Stimulated activated naive CD8-positive, alpha-beta T cell treated with anti-CD3 and anti-CD28 coated beads, Interleukin-15, amount 100 ng/mL, for 72 hours (primary cell): Measurements from ENCODE around the gene CFAP126.
"Not testable (repeated sequence)": the region's sequence is repeated elsewhere in the genome, so short reads cannot be mapped to it uniquely, and the experiment has no call there.

Experiments
- ATAC-seq: fragments of 150-1000 bp; cut with Tn5 transposase; 2 replicates; pipeline ENCODE4 v1.10.0; 2021; ENCODE audit warnings: mild to moderate bottlenecking, moderate library complexity
- DNase-seq, 2 donors: peaks; one replicate each; pipeline ENCODE4 v3.0.0; 2021 to 2022
- H3K27ac Mint-ChIP-seq, 2 donors: one replicate each; pipeline ENCODE4 v1.8.0; 2022; ENCODE audit warnings: mild to moderate bottlenecking in 2 of 2, mixed read lengths in 2 of 2, moderate library complexity in 2 of 2
- H3K27me3 Mint-ChIP-seq: one replicate; pipeline ENCODE4 v1.8.0; 2022; ENCODE audit warnings: mixed read lengths
- H3K4me1 Mint-ChIP-seq: one replicate; pipeline ENCODE4 v1.8.0; 2022; ENCODE audit warnings: mild to moderate bottlenecking, mixed read lengths
- H3K4me3 Mint-ChIP-seq, 2 donors: one replicate each; pipeline ENCODE4 v1.8.0; 2022; ENCODE audit warnings: mild to moderate bottlenecking in 2 of 2, mixed read lengths in 2 of 2, moderate library complexity in 1 of 2
- H3K9me3 Mint-ChIP-seq, 2 donors: one replicate each; pipeline ENCODE4 v1.8.0; 2022; ENCODE audit warnings: mixed read lengths in 2 of 2

The CFAP126 gene, protein sequence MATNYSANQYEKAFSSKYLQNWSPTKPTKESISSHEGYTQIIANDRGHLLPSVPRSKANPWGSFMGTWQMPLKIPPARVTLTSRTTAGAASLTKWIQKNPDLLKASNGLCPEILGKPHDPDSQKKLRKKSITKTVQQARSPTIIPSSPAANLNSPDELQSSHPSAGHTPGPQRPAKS

DNA sequence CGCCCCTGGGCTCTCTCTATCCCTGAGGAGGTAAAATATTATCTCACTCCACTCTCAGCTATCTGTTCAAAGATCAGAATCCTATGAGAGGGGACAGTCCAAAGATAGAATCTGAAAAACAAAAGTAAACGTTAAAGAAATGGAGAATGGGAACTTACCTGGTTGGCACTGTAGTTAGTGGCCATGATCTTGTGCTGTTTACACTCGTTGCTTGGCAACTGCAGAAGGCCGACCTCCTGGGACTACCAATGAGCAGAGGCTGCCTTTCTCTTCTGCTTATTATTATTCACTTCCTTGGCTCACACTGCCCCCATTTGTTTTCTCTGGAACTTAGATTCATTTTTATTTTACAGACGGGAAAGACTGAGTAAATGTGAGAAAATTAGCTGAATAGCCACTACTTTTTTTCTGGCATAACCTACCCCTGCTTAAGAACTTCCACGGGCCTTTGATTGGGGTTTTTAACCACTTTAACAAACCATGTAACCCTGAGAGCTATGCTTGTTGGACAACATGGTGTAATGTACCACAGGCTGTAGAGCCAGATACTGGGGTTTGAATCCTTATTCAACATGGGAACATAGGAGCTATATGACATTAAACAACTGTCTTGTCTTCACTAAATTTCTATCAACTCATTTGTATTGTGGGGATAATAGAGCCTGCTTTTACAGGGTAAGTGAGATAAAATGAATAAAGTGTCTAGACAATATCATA lies at the start of gene CFAP126:
TSS of gene CFAP126 (minus strand) at position 193 of the 717 bp plus-strand sequence. CDS start at position 185, 8 bp downstream.
- H3K4me3 Mint-ChIP-seq, result peak within 1 kb of the TSS in 1 of 2 donors; percentile 13
- peak in 1 of 2 donors; percentile 51 for DNase-seq
- ATAC-seq, result peak; percentile 99
- H3K27ac Mint-ChIP-seq, result peak within 1 kb of the TSS; percentile 55 to 79
- H3K27me3 Mint-ChIP-seq, result no peaks in the 10 kb centered on the region
- peaks cover 15% of the 10 kb centered on the region for H3K4me1 Mint-ChIP-seq
- no peaks in the 10 kb centered on the region for H3K9me3 Mint-ChIP-seq

DNA sequence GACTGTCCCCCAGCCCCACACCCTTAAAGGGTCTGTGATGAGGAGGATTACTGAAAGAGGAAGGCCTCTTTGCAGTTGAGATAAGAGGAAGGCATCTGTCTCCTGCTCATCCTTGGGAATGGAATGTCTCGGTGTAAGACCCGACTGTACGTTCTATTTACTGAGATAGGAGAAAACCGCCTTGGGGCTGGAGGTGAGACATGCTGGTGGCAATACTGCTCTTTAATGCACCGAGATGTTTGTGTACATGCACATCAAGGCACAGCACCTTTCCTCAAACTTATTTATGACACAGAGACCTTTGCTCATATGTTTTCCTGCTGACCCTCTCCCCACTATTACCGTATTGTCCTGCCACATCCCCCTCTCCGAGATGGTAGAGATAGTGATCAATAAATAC lies 45.4 kb upstream of the CFAP126 start:
- H3K27me3 Mint-ChIP-seq, H3K9me3 Mint-ChIP-seq, H3K4me3 Mint-ChIP-seq, H3K27ac Mint-ChIP-seq, ATAC-seq, DNase-seq: not testable (repeated sequence)
- peaks cover 23% of the 10 kb centered on the region for H3K4me1 Mint-ChIP-seq

DNA sequence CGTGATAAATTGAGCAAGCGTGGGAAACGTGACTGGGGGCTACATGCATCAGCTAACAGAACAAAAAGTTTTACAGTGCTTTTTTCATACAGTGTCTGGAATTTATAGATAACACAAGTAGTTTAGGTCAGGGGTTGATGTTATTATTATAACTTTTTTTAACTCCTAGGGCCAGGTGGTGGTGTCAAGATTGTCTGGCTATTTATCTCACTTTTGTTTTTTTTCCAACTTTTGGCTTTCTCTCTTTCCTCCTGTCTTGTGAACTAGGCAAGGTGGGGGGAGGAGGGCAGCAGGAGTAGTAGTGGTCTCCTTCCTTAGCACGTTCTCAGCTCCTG lies 42.9 kb upstream of the CFAP126 start:
- not testable (repeated sequence) for H3K27ac Mint-ChIP-seq, H3K4me3 Mint-ChIP-seq, ATAC-seq, H3K9me3 Mint-ChIP-seq, H3K27me3 Mint-ChIP-seq, DNase-seq
- H3K4me1 Mint-ChIP-seq, result peaks cover 23% of the 10 kb centered on the region

DNA sequence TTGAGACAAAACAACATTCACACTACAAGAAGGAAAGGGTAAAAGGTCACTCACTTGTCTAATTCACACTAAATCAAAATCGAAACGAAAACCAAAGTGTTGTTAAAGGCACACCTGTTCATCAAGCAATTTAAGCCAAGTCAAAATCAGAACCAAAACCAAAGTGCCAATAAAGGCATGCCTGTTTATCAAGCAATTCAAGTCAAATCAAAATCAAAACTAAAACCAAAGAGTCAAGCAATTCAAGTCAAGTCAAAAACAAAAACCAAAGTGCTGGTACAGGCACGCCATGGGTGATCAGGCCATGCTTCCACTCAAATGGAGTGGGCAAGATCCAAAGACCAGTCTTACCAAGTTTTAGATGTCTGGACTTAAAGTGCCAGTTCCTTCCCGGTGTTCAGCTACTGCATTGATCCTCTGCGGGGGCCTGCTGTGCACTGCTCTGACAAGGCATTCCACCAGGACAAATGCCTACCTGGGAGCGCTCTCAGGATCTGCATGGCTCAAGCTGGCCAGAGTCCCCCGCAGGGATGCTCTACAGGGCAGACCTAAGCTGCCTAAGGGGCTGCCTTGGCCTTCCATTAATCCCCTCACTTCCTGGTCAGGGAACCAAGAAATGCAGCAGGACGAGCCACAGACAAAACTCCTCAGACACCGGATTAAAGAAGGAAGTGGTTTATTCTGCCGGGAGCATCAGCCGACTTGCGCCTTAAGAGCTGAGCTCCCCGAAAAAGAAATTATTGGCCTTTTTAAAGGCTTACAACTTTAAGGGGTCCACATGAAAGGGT lies 42.4 kb upstream of the CFAP126 start:
- H3K4me3 Mint-ChIP-seq, result peak overlapping the region; percentile 24 to 66
- ATAC-seq, result peak; percentile 53
- DNase-seq, H3K27me3 Mint-ChIP-seq, H3K9me3 Mint-ChIP-seq: not testable (repeated sequence)
- H3K27ac Mint-ChIP-seq, result peak overlapping the region; percentile 28 to 73
- H3K4me1 Mint-ChIP-seq, result peaks cover 23% of the 10 kb centered on the region

DNA sequence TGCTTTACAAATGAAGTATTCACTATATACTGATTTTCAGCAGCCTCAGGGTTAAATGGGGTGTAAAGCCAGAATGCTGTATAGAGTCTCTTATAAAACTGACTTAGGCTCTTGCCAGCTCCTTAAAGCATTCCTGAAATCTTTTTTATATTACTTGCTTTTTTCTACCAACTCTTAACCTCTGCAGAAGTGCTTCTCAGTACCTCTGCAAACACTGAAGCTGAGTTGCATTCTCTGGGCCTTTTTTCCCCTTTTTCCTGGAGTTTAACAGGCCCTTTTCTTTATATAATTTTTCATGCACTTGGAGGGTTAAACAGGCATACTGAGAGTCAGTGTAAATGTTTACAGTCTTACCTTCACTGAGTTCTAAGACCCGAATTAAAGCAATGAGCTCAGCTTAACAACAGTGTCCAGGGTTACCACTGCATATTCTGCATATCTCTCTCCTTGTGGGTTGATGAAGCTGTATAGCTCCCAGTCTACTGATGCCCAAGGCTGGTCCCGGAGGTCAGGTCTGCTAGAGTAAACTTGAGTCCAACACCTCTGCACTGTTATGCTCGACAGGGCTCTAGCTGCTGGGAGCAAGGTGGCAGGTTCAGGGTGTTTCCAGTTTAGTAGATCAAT lies 40.9 kb upstream of the CFAP126 start:
- Mint-ChIP-seq H3K27ac (no peak overlapping the region), H3K9me3 (no peaks in the 10 kb centered on the region), H3K4me3 (no peak overlapping the region), H3K4me1 (peaks cover 31% of the 10 kb centered on the region), H3K27me3 (peaks cover 8% of the 10 kb centered on the region)
- DNase-seq, result no peak
- ATAC-seq, result no peak

GRCh38 chr1:161407451-161407985 lies 39.8 kb upstream of the CFAP126 start:
- peaks cover 31% of the 10 kb centered on the region for H3K4me1 Mint-ChIP-seq
- no peaks in the 10 kb centered on the region for H3K9me3 Mint-ChIP-seq
- no peak for DNase-seq
- no peak for ATAC-seq
- peaks cover 8% of the 10 kb centered on the region for H3K27me3 Mint-ChIP-seq
- no peak overlapping the region for H3K4me3 Mint-ChIP-seq
- H3K27ac Mint-ChIP-seq, result no peak overlapping the region

DNA sequence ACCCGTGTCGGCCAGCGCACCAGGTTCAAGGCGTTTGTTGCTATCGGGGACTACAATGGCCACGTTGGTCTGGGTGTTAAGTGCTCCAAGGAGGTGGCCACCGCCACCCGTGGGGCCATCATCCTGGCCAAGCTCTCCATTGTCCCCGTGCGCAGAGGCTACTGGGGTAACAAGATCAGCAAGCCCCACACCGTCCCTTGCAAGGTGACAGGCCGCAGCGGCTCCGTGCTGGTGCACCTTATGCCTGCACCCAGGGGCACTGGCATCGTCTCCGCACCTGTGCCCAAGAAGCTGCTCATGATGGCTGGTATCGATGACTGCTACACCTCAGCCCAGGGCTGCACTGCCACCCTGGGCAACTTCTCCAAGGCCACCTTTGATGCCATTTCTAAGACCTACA lies 38.9 kb upstream of the CFAP126 start:
- ATAC-seq, H3K27ac Mint-ChIP-seq, DNase-seq, H3K9me3 Mint-ChIP-seq, H3K27me3 Mint-ChIP-seq, H3K4me3 Mint-ChIP-seq: not testable (repeated sequence)
- H3K4me1 Mint-ChIP-seq, result peaks cover 31% of the 10 kb centered on the region

- H3K9me3 Mint-ChIP-seq, result peaks cover 0 to 3% of the 10 kb centered on the region in 2 donors
- peaks cover 33% of the 10 kb centered on the region for H3K4me1 Mint-ChIP-seq
- ATAC-seq (no peak), DNase-seq (no peak)
- H3K27ac Mint-ChIP-seq, result no peak overlapping the region
- peaks cover 8% of the 10 kb centered on the region for H3K27me3 Mint-ChIP-seq
- H3K4me3 Mint-ChIP-seq, result peak overlapping the region in 1 of 2 donors; percentile 0
Measured at GRCh38 chr1:161404051-161404597, 36.4 kb upstream of the CFAP126 start.

DNA sequence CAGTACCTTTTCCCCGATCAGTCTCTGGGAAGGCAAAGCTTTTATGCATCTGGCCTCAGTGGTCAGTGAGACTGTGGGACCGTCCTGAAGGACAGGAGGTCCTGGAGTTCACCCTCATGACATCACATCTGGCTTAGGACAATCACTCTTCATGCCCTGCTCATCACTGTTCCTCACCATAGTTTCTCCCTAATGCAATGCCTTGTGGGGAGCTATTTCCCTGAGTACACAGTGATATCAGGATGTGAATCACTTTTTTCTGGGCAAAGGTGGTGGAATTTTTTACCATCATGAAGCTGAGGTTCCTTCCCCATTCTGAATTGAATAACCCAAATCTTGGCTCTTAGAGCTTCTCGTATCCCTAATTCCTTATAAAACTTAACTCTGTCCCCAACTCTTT lies 34.8 kb upstream of the CFAP126 start:
- peaks cover 37% of the 10 kb centered on the region for H3K4me1 Mint-ChIP-seq
- H3K27ac Mint-ChIP-seq, result no peak overlapping the region
- no peak overlapping the region for H3K4me3 Mint-ChIP-seq
- DNase-seq, result no peak
- ATAC-seq, result no peak
- H3K27me3 Mint-ChIP-seq, result peaks cover 8% of the 10 kb centered on the region
- H3K9me3 Mint-ChIP-seq, result peaks cover 0 to 3% of the 10 kb centered on the region in 2 donors

DNA sequence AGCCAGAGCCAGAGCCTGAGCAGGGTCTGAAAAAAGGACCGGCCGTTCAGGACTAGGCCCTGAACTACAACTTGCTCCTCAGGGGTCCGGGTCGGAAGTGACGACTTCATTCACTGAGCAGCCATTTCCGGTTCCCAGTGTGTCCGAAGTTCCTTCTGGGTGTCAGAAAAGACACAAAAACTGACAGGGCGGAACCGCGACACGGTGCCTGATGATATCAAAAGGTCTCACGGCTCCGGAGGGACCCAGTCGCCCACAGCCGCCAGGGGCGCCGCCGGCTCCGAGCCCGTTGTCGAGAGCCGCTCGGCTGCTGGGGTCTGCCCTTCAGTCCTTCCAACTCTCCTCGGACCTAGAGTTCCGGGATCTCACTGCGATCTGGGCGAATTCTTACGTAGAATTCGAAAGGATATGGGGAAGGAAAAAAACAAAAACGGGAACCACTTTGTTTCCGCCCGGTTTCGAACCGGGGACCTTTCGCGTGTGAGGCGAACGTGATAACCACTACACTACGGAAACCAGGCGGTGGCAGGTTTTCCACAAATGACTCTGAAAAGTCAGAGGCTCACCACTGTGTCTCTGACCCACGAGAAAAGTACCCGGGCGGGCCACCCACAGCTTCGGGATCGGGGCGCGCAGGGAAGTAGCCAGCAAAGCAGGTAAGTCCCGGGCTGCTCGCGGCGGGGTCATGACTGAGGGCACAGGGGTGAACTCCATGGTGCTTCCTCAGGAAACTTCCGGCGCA lies 31.8 kb upstream of the CFAP126 start:
- H3K27ac Mint-ChIP-seq, result peak overlapping the region; percentile 98 to 100
- peaks cover 6% of the 10 kb centered on the region for H3K27me3 Mint-ChIP-seq
- peak overlapping the region; percentile 95 to 97 for H3K4me3 Mint-ChIP-seq
- peak; percentile 91 for ATAC-seq
- DNase-seq, result peak; percentile 90 to 94
- H3K9me3 Mint-ChIP-seq, result peaks cover 0 to 3% of the 10 kb centered on the region in 2 donors
- H3K4me1 Mint-ChIP-seq, result peaks cover 37% of the 10 kb centered on the region

DNA sequence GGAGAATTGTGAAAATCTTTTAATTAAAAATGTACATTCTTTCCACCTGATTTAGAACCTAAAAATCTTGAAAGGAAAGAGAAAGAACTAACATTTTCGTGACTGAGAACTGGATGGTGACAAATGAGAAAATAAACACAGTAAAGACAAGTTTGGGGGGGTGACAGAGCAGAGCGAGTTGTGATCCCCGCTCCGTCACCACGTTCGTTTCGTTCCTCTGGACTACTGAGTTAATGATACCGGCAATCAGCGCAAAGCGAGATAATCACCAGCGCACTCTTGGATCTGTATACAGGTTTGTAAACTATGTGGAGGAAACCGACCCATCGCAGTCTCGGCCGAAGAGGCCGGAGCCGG lies 31.2 kb upstream of the CFAP126 start:
- Mint-ChIP-seq H3K9me3 (peaks cover 0 to 3% of the 10 kb centered on the region in 2 donors), H3K27me3 (peaks cover under 1% of the 10 kb centered on the region), H3K4me3 (peak overlapping the region; percentile 95 to 97), H3K27ac (peak overlapping the region; percentile 98 to 100), H3K4me1 (peaks cover 32% of the 10 kb centered on the region)
- ATAC-seq, result peak; percentile 33
- no peak for DNase-seq

- not testable (repeated sequence) for DNase-seq, H3K4me3 Mint-ChIP-seq, H3K9me3 Mint-ChIP-seq, ATAC-seq, H3K27me3 Mint-ChIP-seq, H3K27ac Mint-ChIP-seq
- peaks cover 44% of the 10 kb centered on the region for H3K4me1 Mint-ChIP-seq
Measured at GRCh38 chr1:161397038-161397437, 29.4 kb upstream of the CFAP126 start.

DNA sequence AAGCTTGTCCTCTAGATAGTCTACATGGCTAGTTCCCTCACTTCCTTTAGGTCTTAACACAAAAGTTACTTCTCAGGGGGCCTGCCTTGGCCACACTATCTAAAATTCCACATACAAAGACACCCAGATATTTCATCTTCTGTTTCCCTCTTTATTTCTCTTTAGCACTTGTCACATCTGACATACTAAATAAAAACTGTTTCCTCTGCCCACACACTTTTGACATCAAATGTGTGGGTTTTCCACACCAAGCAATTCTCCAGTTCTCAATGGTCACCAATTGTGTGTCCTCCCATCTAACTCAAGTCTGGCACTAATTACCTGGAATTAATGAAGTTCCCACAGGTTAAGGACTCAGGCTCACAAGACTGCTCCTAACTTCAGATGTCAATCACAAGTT lies 25.5 kb upstream of the CFAP126 start:
- no peak for DNase-seq
- Mint-ChIP-seq H3K4me1 (peaks cover 43% of the 10 kb centered on the region), H3K27ac (no peak overlapping the region), H3K4me3 (no peak overlapping the region), H3K9me3 (no peaks in the 10 kb centered on the region), H3K27me3 (no peaks in the 10 kb centered on the region)
- no peak for ATAC-seq

GRCh38 chr1:161391611-161392010 lies 23.9 kb upstream of the CFAP126 start:
- Mint-ChIP-seq H3K27me3 (no peaks in the 10 kb centered on the region), H3K9me3 (no peaks in the 10 kb centered on the region), H3K4me1 (peaks cover 55% of the 10 kb centered on the region), H3K4me3 (peak overlapping the region; percentile 50 to 57), H3K27ac (no peak overlapping the region)
- no peak for ATAC-seq
- no peak for DNase-seq
